Adrenal gland (tissue), 12 donors: ENCODE results near the gene TSPEAR. TPM values are rescaled to one million over a fixed set of nuclear protein-coding genes. Genes with fewer than 3 reads are reported as not detected.

Experiments used
- DNase-seq, 7 donors: peaks; one replicate each; pipeline ENCODE4 v3.0.0-alpha.2; 2019 to 2020
- H3K27ac ChIP-seq, 5 donors: fragments of 200-600 bp; sonication (generic) in 4 of 5; 1 replicate in 3 of 5; 2 replicates in 2 of 5; pipeline versions ENCODE4 v1.5.1 to v1.8.0; 2016 to 2020; ENCODE audit warnings: mild to moderate bottlenecking in 1 of 5
- H3K27me3 ChIP-seq: fragments of 200-600 bp; 2 replicates; pipeline ENCODE4 v1.8.0; 2021
- H3K36me3 ChIP-seq, 2 donors: fragments of 200-600 bp; replicated peaks in 1 of 2; 1 replicate in 1 of 2; 2 replicates in 1 of 2; pipeline versions ENCODE4 v1.5.1 to v1.8.0; 2018 to 2022
- H3K4me1 ChIP-seq, 2 donors: fragments of 200-600 bp; replicated peaks in 1 of 2; 1 replicate in 1 of 2; 2 replicates in 1 of 2; pipeline versions ENCODE4 v1.5.1 to v1.8.0; 2018 to 2021
- H3K4me3 ChIP-seq, 4 donors: fragments of 200-600 bp; sonication (generic) in 3 of 4; one replicate each; pipeline ENCODE4 v1.5.1; 2016 to 2018
- H3K9me3 ChIP-seq, 3 donors: fragments of 200-600 bp; sonication (generic) in 1 of 3; replicated peaks in 1 of 3; 1 replicate in 2 of 3; 2 replicates in 1 of 3; pipeline versions ENCODE4 v1.5.1 to v1.8.0; 2016 to 2021
- POLR2A ChIP-seq, 2 donors: fragments of 450-650 bp; IDR thresholded peaks; one replicate each; pipeline ENCODE4 v1.6.1; 2017; ENCODE audit warnings: antibody characterized with exemption in 2 of 2, mild to moderate bottlenecking in 2 of 2, moderate library complexity in 1 of 2
- WGBS, 4 donors: extraction: QIAGEN DNeasy Blood & Tissue Kit in 2 of 4; methylation state at CpG; one replicate each; pipeline versions ENCODE4 v1.1.5 to v1.1.7; 2013 to 2017; 5-methylcytosine and 5-hydroxymethylcytosine counted together
- intact Hi-C, 2 donors: fragments of 100-400 bp; cut with DNase I; formaldehyde crosslinking; loops; one replicate each; pipeline versions ENCODE4 v1.14.1 to v1.15.0; 2022 to 2023
- polyA plus RNA-seq, 3 donors: library from polyadenylated mRNA; stranded (reverse); fragments of 200-250 nt in 2 of 3; fragments of 350-450 nt in 1 of 3; fragmentation: Illumina TruSeq in 1 of 3; extraction: RNeasy Lipid Tissue Mini Kit (QIAGEN cat#74804) in 1 of 3; gene quantifications; one replicate each; pipeline ENCODE4 v1.2.3, GENCODE V29; 2013 to 2014
- total RNA-seq, 9 donors: library from RNA; depleted of rRNA in 4 of 9; stranded (reverse); fragments of >200 nt in 4 of 9; fragments of 120-200 nt in 1 of 9; fragmentation: NEBNext Ultra II Directional in 1 of 9; extraction: Animal tissue kit (Norgen Biotek cat#: 25700) in 1 of 9; gene quantifications; one replicate each; pipeline versions ENCODE4 v1.1.0 to v1.2.4, GENCODE V29; 2013 to 2023
- TF ChIP-seq, protein P1 (sequence below), 6 experiments: fragments of 450-650 bp in 4 of 6; fragments of 200-600 bp in 2 of 6; sonication (generic) in 1 of 6; IDR thresholded peaks; 1 replicate in 5 of 6; 2 replicates in 1 of 6; pipeline versions ENCODE4 v1.5.1 to v1.8.0; 2016 to 2021; ENCODE audit warnings: antibody characterized with exemption in 6 of 6, mild to moderate bottlenecking in 2 of 6, moderate library complexity in 1 of 6
- donor health status: healthy with polysubstance abuse.
- donor health status: Bipolar disorder and iron deficiency.
- donor health status: DM: yes; HTN: yes; CAD: no.
- donor health status: DM: no; HTN: no; CAD: no.
- donor health status: DM: no; HTN: no; CAD: no.
- donor health status: DM: yes; HTN: yes; CAD: no.

TSPEAR gene
- total and polyA plus RNA-seq, 12 donors = not detected

DNA sequence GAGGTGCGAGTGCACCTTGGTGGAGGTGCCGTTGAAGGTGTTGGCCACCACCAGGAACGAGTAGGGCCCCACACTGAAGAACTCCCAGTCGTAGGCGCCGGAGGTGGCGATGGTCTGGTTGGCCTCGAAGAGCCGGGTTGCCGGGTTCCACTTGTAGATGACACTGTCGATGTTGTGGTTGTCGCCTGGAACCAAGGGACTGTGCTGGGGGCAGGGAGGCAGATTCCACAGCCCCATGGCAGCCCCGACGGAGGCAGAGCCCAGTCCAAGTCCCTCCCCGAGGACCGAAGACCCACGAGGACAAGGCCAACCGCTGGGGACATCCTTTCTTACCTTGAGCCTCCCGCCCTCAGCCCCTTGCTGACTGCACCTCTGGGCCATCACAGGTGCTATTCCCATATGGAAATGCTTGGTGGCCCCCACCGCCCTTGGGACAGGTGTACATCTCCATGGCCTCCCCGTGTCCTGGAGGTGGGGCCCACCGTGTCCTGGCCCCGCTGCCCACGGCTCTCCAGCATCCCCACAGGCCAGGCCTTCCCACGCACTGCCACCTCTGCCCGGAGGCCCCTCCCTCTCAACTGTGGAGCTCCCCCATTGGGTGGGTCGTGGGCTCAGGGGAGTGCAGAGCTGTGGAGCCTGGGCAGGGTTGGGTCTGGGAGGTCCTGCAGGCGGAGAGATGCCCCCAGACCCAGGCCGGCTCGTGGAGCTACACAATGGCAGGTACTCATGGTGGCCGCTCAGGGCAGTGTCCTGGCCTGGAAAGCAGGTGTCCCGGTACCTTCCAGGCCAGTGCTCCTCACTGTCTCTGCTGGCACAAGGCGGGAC lies 189.2 kb downstream of the TSPEAR start:
- intact Hi-C loops = no loop called here
- 87 to 94% (median 89%) methylated on average over 20 to 33 of the region's 33 CpGs for WGBS, 4 donors
- Histone ChIP-seq H3K27me3 (no peaks in the 10 kb centered on the region), H3K9me3 (no peaks in the 10 kb centered on the region), H3K27ac (no peak overlapping the region), H3K4me3 (no peak overlapping the region), H3K36me3 (no peaks in the 10 kb centered on the region), H3K4me1 (no peaks in the 10 kb centered on the region)
- TF ChIP-seq, protein P1, sequence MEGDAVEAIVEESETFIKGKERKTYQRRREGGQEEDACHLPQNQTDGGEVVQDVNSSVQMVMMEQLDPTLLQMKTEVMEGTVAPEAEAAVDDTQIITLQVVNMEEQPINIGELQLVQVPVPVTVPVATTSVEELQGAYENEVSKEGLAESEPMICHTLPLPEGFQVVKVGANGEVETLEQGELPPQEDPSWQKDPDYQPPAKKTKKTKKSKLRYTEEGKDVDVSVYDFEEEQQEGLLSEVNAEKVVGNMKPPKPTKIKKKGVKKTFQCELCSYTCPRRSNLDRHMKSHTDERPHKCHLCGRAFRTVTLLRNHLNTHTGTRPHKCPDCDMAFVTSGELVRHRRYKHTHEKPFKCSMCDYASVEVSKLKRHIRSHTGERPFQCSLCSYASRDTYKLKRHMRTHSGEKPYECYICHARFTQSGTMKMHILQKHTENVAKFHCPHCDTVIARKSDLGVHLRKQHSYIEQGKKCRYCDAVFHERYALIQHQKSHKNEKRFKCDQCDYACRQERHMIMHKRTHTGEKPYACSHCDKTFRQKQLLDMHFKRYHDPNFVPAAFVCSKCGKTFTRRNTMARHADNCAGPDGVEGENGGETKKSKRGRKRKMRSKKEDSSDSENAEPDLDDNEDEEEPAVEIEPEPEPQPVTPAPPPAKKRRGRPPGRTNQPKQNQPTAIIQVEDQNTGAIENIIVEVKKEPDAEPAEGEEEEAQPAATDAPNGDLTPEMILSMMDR (IDR thresholded peaks at IDR 0.05) = no peak
- no peak for TF ChIP-seq POLR2A (IDR thresholded peaks at IDR 0.05)
- peak in 1 of 7 donors; percentile 11 for DNase-seq

DNA sequence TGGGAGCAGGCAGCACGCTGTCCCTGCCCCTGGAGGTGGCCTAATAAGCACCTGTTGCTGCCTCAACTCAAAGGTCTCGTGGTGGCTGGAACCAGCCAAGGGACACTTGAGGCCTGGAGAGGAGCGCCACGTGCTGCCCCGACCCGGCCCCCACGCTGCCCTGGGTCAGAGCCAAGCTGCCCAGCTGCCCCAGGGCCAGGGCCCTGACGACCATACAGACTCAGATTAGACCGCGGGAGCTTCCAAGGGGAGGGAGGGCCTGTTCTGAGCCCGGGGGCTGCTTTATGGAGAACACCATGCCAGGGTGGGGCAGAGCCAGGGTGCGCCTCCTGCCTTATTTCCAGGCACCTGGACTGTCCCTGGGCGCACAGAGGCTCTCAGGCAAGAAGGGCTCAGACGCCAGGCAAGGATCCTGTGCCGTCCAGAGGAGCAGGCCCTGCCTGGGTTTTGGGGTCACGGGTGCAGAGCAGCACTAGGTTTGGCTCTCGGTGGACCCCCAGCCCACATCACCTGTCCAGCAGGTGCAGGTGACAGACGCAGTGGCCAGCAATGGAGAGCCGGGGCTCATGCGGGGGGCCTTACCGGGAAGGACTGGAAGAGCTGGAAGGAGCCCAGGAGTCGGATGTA lies 190.0 kb downstream of the TSPEAR start:
- H3K9me3 ChIP-seq = no peaks in the 10 kb centered on the region
- no peak for TF ChIP-seq POLR2A (IDR thresholded peaks at IDR 0.05)
- TF ChIP-seq, protein P1 (IDR thresholded peaks at IDR 0.05) = no peak
- no peak overlapping the region for H3K4me3 ChIP-seq
- intact Hi-C loops = no loop called here
- peak in 1 of 7 donors; percentile 3 for DNase-seq
- H3K36me3 ChIP-seq = no peaks in the 10 kb centered on the region
- 84 to 97% (median 88%) methylated on average over 6 to 22 of the region's 22 CpGs for WGBS, 4 donors
- H3K27ac ChIP-seq = no peak overlapping the region
- no peaks in the 10 kb centered on the region for H3K4me1 ChIP-seq
- no peaks in the 10 kb centered on the region for H3K27me3 ChIP-seq

DNA sequence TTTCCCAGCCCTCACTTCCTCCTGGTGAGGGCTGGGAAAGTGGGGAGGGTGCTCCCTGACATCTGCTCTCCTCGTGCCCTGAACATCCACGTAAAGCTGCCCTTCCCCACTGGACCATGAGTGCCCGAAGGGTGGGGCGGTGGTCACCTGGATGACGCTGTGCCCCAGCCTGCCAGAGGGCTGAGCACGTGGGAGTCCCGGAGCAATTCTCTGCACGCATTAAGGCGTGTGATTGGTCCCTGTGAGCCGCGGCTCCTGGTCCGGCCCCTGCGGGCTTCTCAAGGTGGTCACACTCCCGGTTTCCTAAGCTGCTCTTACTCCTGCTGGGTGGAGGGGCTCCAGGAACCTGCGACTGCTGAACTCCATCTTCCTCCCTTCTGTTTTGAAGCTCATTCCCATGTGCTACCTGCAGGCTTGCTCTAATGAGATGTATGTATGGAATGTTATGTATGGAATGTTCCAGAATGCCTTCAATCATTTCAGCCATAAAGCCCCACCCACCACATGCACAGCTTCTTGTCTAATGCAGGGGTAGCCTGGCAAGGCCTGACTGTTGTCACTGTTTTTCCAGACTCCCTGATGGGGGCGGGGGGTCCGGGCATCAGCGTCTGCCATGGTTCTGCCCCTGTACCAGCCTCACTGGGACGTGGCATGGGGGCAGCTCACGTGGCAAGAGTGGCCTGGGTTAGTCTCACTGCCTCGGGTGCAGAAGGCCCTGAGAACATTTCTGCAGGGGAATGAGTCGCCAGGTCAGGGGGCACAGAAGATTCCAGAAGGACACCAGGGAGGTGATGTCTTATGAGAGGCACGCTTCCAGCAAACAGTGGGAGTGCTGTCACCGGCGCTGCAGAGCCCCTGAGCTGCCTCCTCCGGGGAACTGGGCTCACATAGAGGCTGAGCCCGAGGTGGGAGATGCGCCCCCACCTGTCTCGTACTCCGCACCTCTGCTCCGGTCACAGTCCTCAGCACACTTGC lies 190.8 kb downstream of the TSPEAR start:
- 81 to 86% (median 83%) methylated on average over 23 to 31 of the region's 31 CpGs for WGBS, 4 donors
- Histone ChIP-seq H3K27me3 (no peaks in the 10 kb centered on the region), H3K36me3 (no peaks in the 10 kb centered on the region), H3K9me3 (no peaks in the 10 kb centered on the region), H3K4me3 (no peak overlapping the region), H3K4me1 (no peaks in the 10 kb centered on the region), H3K27ac (no peak overlapping the region)
- intact Hi-C loops = no loop called here
- DNase-seq = peak in 1 of 7 donors; percentile 8
- TF ChIP-seq, protein P1 (IDR thresholded peaks at IDR 0.05) = no peak
- no peak for TF ChIP-seq POLR2A (IDR thresholded peaks at IDR 0.05)
